ENCODE results near the gene LRTM1. TPM values are rescaled to one million over a fixed set of nuclear protein-coding genes. Genes with fewer than 3 reads are reported as not detected.

LRTM1 gene
- total RNA-seq: not detected in 2 replicates

GRCh38 chr3:54928046-54928770 is at the start of gene LRTM1:
TSS of gene LRTM1 (minus strand) at chr3:54928059. CDS start at chr3:54927911, 148 bp downstream.

Data from nasal cavity respiratory epithelium epithelial cell of viscerocranial mucosa (primary cell).